ENCODE results near the gene WSB1.

DNA sequence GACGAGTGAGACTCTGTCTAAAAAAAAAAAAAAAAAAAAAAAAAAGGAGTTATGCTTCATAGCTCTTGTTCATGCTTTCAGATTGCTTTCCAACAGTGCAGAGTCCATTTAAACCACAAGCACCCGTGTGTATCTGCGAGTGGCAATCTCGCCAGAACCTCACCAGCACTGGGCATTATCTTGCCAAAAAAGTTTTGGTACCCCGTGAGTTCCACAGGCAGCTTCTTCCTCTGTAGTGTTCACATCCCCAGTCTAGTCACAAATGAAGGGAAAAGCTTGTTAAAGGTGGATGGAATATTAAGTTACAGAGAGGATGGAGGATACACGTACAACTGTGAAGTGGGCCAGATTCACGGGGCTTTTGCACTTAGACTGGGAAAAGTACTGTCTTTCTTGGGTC is 33.5 kb downstream of the WSB1 start:
- TF ChIP-seq POLR2A (IDR thresholded peaks at IDR 0.05; ENCODE audit: low read depth, low read length), result no peak
- TF ChIP-seq TAF1 (IDR thresholded peaks at IDR 0.05; ENCODE audit: borderline replicate concordance, low read depth, low read length), result no peak

Measured in GM12892 (cell line).